GM06990 (cell line): ENCODE results near the gene NAALAD2.
"Not testable (repeated sequence)": the region's sequence is repeated elsewhere in the genome, so short reads cannot be mapped to it uniquely, and the experiment has no call there.

Experiments
- DNase-seq: peaks from one replicate; pipeline ENCODE4 v3.0.0-alpha.2; 2011; ENCODE audit not compliant: insufficient read length; ENCODE audit errors: extremely low read depth
- H3K27me3 ChIP-seq: replicated peaks from 2 replicates; pipeline ENCODE4 v1.6.0; 2011; ENCODE audit warnings: low read length; ENCODE audit not compliant: control insufficient read depth, insufficient read depth
- H3K36me3 ChIP-seq: 2 replicates; pipeline ENCODE4 v1.5.1; 2011; ENCODE audit warnings: low read length; ENCODE audit not compliant: control insufficient read depth, insufficient read depth
- H3K4me3 ChIP-seq: replicated peaks from 2 replicates; pipeline ENCODE4 v1.5.1; 2011; ENCODE audit warnings: low read depth, mild to moderate bottlenecking, control low read depth, low read length
- CTCF ChIP-seq: IDR thresholded peaks from 2 replicates; pipeline ENCODE4 v1.5.1; 2011; ENCODE audit warnings: low read length, control low read depth, mild to moderate bottlenecking, inconsistent platforms; ENCODE audit not compliant: insufficient read depth, poor library complexity, severe bottlenecking

Gene NAALAD2

GRCh38 chr11:90134478-90135003 lies at the start of gene NAALAD2:
Gene NAALAD2 (plus strand): TSS chr11:90134663. CDS start chr11:90134759, 96 bp downstream.
- Histone ChIP-seq H3K36me3 (no peaks in the 10 kb centered on the region), H3K27me3 (no peaks in the 10 kb centered on the region), H3K4me3 (peak within 1 kb of the TSS; percentile 27; the same call in 1 of the 2 replicates)
- TF ChIP-seq CTCF = no peak
- peak; percentile 21 for DNase-seq

GRCh38 chr11:90085650-90086049 lies 48.8 kb upstream of the NAALAD2 start, which contains the start of gene UBTFL1:
Gene UBTFL1 (plus strand): TSS chr11:90085950. CDS start chr11:90085950, 0 bp downstream.
- not testable (repeated sequence) for H3K4me3 ChIP-seq, H3K27me3 ChIP-seq, DNase-seq, H3K36me3 ChIP-seq

GRCh38 chr11:90088731-90089130 lies 45.7 kb upstream of the NAALAD2 start:
- not testable (repeated sequence) for H3K27me3 ChIP-seq, H3K36me3 ChIP-seq, DNase-seq, H3K4me3 ChIP-seq

- not testable (repeated sequence) for H3K36me3 ChIP-seq, DNase-seq, H3K4me3 ChIP-seq, H3K27me3 ChIP-seq
Measured at GRCh38 chr11:90095230-90095924, 39.1 kb upstream of the NAALAD2 start.

GRCh38 chr11:90098261-90098660 lies 36.2 kb upstream of the NAALAD2 start:
- not testable (repeated sequence) for H3K36me3 ChIP-seq, H3K4me3 ChIP-seq, H3K27me3 ChIP-seq, DNase-seq

GRCh38 chr11:90100431-90100830 lies 34.0 kb upstream of the NAALAD2 start:
- DNase-seq = no peak
- H3K27me3 ChIP-seq = no peaks in the 10 kb centered on the region
- no peak overlapping the region for H3K4me3 ChIP-seq
- H3K36me3 ChIP-seq = no peaks in the 10 kb centered on the region
- no peak for TF ChIP-seq CTCF

- no peaks in the 10 kb centered on the region for H3K36me3 ChIP-seq
- no peak overlapping the region for H3K4me3 ChIP-seq
- H3K27me3 ChIP-seq = no peaks in the 10 kb centered on the region
- no peak for DNase-seq
- TF ChIP-seq CTCF = peak; percentile 14
Measured at GRCh38 chr11:90113541-90113940, 20.9 kb upstream of the NAALAD2 start.
